ENCODE measurements around the gene BCAR1. TPM values are rescaled to one million over a fixed set of nuclear protein-coding genes. Genes with fewer than 3 reads are reported as not detected.
A peak's percentile ranks its signal among the peaks of the same experiment; 100 is the strongest.

Gene BCAR1
- total and polyA plus RNA-seq, 2 of the 13 experiments (the other 11 are each of a cell fraction or from before 2014, with no cell fraction given), result 48.1 to 51.7 TPM

DNA sequence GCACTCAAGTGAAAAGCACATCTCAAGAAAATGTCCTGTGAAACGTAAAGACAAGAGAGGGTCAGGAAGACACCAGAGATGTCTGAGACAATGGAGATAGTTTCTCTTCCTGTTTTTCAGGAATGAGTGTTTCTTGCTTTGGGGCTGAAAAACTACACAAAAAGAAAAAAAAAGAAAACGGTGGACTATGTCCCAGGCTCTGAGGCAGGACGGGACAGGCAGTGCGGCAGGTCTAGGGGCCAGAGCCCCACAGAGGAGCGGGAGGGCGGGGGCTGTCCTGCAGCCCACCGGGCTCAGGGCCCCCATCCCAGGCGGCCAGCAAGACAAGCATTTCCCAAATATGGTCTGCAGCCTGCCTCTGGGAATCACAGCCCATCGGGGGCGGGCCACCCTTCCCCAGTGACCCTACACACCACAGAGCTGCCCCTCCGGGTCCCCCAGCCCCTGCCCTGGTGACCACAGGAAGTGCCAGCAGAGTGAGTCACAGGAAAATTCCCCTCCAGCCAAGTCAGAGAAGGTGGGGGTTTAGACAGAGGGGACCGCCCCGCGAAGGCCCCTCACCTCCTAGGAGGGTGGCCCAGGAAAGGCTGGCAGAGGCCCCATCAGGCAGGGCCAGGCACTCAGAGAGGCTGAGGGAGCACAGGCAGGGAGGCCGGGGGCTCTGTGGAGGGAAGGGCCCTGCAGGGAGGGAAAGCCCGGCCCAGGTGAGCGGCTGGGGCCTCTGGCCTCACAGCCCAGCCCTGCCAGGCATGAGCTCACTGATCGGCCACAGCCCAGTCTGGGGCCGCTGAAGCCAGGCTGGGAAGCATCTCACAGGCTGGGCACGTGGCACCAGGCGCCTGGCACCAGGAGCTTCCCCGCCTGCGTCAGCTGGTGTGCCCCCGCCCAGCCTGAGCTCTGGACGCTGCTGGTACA is 6.3 kb downstream of the BCAR1 start (continued):
- TF ChIP-seq, protein P1, sequence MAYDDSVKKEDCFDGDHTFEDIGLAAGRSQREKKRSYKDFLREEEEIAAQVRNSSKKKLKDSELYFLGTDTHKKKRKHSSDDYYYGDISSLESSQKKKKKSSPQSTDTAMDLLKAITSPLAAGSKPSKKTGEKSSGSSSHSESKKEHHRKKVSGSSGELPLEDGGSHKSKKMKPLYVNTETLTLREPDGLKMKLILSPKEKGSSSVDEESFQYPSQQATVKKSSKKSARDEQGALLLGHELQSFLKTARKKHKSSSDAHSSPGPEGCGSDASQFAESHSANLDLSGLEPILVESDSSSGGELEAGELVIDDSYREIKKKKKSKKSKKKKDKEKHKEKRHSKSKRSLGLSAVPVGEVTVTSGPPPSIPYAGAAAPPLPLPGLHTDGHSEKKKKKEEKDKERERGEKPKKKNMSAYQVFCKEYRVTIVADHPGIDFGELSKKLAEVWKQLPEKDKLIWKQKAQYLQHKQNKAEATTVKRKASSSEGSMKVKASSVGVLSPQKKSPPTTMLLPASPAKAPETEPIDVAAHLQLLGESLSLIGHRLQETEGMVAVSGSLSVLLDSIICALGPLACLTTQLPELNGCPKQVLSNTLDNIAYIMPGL (CRISPR knock-in tag; IDR thresholded peaks at IDR 0.05; ENCODE audit: borderline replicate concordance in 1 of 2, low read depth in 1 of 2), result peak; percentile 75 to 89
- peak; percentile 30 for TF ChIP-seq DBP (CRISPR knock-in tag; IDR thresholded peaks at IDR 0.05; ENCODE audit: not compliant biosample characterization)
- TF ChIP-seq NPAS2 (CRISPR knock-in tag; IDR thresholded peaks at IDR 0.05; ENCODE audit: borderline replicate concordance), result no peak
- TF ChIP-seq HINFP (CRISPR knock-in tag; IDR thresholded peaks at IDR 0.05; ENCODE audit: low read depth), result peak; percentile 90
- TF ChIP-seq, protein P2, sequence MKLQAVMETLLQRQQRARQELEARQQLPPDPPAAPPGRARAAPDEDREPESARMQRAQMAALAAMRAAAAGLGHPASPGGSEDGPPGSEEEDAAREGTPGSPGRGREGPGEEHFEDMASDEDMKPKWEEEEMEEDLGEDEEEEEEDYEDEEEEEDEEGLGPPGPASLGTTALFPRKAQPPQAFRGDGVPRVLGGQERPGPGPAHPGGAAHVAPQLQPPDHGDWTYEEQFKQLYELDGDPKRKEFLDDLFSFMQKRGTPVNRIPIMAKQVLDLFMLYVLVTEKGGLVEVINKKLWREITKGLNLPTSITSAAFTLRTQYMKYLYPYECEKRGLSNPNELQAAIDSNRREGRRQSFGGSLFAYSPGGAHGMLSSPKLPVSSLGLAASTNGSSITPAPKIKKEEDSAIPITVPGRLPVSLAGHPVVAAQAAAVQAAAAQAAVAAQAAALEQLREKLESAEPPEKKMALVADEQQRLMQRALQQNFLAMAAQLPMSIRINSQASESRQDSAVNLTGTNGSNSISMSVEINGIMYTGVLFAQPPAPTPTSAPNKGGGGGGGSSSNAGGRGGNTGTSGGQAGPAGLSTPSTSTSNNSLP (IDR thresholded peaks at IDR 0.05; ENCODE audit: low read depth, low read length), result peak; percentile 39; the same call in 1 of the 2 replicates
- no peak; the same call in 1 of the 2 replicates for TF ChIP-seq SMAD1 (CRISPR knock-in tag; IDR thresholded peaks at IDR 0.05; ENCODE audit: borderline replicate concordance, low read depth)
- TF ChIP-seq BORCS8-MEF2B (CRISPR knock-in tag; IDR thresholded peaks at IDR 0.05), result no peak; the same call in 1 of the 2 replicates
- TF ChIP-seq ZSCAN9 (CRISPR knock-in tag; IDR thresholded peaks at IDR 0.05; ENCODE audit: borderline replicate concordance), result peak; percentile 57; the same call in 1 of the 2 replicates
- peak; percentile 91 for TF ChIP-seq HOXA3 (CRISPR knock-in tag; IDR thresholded peaks at IDR 0.05)
- peak; percentile 92; the same call in 1 of the 2 replicates for TF ChIP-seq MEF2D (CRISPR knock-in tag; IDR thresholded peaks at IDR 0.05)
- TF ChIP-seq PHF5A (CRISPR knock-in tag; IDR thresholded peaks at IDR 0.05; ENCODE audit: low read depth, unreplicated experiment), result peak; percentile 97
- no peak for TF ChIP-seq PCBP2 (optimal IDR thresholded peaks at IDR 0.05; ENCODE audit: low read depth, low read length, poor library complexity, severe bottlenecking)
- TF ChIP-seq SCMH1 (CRISPR knock-in tag; IDR thresholded peaks at IDR 0.05; ENCODE audit: borderline replicate concordance), result no peak
- peak; percentile 88; the same call in 1 of the 2 replicates for TF ChIP-seq ZNF788 (CRISPR knock-in tag; IDR thresholded peaks at IDR 0.05; ENCODE audit: borderline replicate concordance)
- peak; percentile 76; the same call in 1 of the 2 replicates for TF ChIP-seq ZNF598 (CRISPR knock-in tag; IDR thresholded peaks at IDR 0.05; ENCODE audit: borderline replicate concordance)
- peak; percentile 73 for TF ChIP-seq RAD21 (CRISPR knock-in tag; IDR thresholded peaks at IDR 0.05)
- TF ChIP-seq, protein P3, sequence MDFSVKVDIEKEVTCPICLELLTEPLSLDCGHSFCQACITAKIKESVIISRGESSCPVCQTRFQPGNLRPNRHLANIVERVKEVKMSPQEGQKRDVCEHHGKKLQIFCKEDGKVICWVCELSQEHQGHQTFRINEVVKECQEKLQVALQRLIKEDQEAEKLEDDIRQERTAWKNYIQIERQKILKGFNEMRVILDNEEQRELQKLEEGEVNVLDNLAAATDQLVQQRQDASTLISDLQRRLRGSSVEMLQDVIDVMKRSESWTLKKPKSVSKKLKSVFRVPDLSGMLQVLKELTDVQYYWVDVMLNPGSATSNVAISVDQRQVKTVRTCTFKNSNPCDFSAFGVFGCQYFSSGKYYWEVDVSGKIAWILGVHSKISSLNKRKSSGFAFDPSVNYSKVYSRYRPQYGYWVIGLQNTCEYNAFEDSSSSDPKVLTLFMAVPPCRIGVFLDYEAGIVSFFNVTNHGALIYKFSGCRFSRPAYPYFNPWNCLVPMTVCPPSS (IDR thresholded peaks at IDR 0.05), result no peak
- peak; percentile 94; the same call in 1 of the 2 replicates for TF ChIP-seq ZNF607 (CRISPR knock-in tag; IDR thresholded peaks at IDR 0.05; ENCODE audit: borderline replicate concordance)
- peak; percentile 93; the same call in 1 of the 2 replicates for TF ChIP-seq ZFP82 (CRISPR knock-in tag; IDR thresholded peaks at IDR 0.05; ENCODE audit: borderline replicate concordance)
- no peak; the same call in 1 of the 2 replicates for TF ChIP-seq HES4 (CRISPR knock-in tag; IDR thresholded peaks at IDR 0.05; ENCODE audit: borderline replicate concordance)

All from HepG2 (cell line).